Measurements from ENCODE around the gene COMMD4.
A peak's percentile ranks its signal among the peaks of the same experiment; 100 is the strongest.

Gene COMMD4

DNA sequence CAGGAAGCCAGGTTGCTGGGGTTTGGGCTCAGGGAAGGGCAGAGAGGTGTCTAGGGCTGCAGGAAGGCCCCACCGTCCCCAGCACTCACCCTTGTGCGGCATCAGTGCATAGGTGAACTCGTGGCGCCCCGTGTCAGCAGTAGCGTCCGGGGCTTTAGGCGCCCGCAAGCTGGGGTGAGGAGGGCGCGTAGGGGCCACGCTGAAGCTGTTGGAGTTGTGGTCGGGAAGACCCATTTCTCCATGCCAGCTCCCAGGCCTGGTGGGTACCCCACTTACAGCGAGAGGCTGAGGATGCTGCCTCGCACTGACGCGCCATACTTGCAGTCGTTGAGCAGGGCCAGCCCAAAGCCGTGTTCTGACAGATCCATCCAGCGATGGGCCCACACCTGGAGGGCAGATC lies 20.7 kb downstream of the COMMD4 start:
- DNase-seq (ENCODE audit: low spot score): no peak

GRCh38 chr15:75357976-75358673 lies 22.3 kb downstream of the COMMD4 start:
- DNase-seq (ENCODE audit: low spot score): no peak

DNA sequence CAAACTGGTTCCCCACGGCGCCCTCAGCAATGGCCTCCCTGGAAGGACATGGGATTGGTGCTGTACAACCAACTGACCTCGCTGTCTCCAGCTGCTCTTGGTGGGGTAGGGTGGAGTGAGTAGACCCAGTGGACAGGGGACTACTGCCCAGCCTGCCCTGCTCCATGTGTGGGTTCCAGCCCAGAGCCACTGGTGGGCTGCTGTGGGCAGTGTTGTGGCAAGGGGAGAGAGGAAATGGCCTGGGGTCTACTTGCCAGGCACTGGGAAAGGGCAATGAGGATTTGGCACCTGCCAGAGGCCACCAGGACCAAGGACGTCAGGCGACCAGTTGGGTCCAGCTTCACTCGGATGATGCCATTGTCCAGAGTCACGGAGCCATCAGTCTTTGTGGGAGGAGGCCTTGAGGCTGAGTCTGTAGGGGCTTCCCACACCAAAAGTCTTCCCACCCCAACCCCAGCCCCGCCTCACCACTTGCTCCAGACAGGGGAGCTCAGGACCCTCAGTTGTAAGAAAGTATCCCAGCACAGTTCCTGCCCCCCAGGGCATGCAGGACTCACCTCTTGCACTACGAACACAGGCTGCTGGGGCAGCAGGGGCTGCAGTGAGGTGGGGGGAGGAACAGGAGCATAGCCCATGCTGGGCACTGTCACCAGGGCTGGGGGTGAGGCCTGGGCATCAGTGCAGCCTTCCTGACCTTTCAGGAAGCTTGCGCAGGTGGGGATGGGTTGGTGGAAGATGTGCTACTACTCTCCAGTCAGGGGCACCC lies 23.1 kb downstream of the COMMD4 start:
- DNase-seq (ENCODE audit: low spot score): no peak

GRCh38 chr15:75359537-75360250 lies 23.8 kb downstream of the COMMD4 start:
- no peak for DNase-seq (ENCODE audit: low spot score)

DNA sequence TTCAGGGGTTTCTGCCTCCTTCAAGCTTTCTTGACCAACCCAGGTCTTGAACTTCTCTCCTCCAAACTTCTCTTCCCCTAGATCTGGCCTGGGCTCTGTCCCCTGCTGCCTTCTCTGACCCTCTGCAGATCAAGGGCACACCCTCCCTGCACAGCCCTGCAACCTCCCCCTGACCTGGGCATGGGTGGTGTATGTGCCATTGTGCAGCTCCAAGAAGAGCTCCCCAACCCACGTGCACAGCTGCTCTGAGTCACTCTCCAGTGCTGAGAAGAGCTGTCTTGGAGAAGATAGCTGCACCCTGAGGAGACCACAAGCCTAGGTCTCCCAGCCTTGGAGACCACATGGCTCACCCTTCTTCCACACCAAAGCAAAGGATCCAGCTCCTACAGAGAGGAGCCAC lies 24.5 kb downstream of the COMMD4 start:
- no peak for DNase-seq (ENCODE audit: low spot score)

- no peak for DNase-seq (ENCODE audit: low spot score)
Observed at GRCh38 chr15:75360856-75361255, 25.0 kb downstream of the COMMD4 start.

DNA sequence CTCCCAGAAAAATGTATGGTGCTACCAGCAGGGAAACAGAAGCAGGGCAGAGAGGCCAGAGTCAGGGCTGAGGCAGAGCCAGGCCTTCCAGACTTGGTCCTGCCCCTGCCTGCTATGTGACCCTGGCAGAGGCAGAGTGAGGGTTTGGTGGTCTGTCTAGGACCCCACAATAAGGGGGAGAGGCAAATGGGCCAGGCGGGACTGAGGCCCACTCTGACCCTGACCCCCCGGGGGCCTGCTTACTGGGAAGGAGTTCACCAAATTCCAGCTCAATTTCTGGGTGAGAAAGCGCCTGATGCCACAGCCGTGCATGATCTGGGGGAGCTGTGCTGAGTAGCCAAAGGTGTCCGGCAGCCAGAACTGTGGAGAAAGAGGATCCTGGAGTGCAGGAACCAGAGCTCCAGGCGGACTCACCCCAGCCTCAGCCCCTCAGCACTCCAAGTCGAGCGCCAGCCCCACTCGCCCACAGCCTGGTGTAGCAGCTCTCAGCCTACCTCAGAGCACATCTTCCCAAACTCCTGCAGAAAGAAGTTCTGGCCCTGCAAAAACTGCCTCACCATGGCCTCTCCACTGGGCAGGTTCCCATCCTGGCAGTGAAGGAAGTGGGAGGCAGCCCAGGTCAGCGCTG lies 25.6 kb downstream of the COMMD4 start:
- no peak for DNase-seq (ENCODE audit: low spot score)

DNA sequence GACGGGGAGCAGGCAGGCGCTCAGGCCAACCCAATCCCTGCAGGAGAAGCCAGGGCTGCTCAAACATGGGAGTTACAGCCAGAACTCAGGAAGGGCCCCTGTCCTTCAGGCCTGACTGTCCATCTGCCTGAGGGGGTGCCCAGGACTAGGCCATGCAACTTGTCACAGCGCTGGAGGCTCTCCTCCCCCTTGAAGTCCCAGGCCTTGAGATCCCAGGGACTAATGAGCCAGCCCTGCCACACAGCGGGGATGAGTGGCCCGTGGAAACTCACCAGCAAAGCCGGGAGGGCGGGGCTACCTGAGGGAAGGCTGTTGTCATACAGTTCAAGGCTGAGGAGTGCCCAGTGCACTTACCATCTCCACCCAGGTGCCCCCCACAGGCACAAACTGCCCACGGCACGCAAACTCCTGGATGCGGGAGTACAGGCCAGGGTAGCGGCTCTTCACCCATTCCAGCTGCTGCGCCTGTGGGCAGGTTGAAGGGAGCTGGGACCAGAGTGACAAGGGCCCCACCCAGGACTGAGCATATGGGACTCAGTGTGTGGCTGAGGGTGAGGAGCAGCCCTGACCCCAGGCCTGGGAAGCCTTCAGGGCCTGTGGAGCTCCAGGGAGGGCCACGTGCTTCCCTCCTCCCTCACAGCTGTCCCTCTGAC lies 26.3 kb downstream of the COMMD4 start:
- DNase-seq (ENCODE audit: low spot score): no peak

DNA sequence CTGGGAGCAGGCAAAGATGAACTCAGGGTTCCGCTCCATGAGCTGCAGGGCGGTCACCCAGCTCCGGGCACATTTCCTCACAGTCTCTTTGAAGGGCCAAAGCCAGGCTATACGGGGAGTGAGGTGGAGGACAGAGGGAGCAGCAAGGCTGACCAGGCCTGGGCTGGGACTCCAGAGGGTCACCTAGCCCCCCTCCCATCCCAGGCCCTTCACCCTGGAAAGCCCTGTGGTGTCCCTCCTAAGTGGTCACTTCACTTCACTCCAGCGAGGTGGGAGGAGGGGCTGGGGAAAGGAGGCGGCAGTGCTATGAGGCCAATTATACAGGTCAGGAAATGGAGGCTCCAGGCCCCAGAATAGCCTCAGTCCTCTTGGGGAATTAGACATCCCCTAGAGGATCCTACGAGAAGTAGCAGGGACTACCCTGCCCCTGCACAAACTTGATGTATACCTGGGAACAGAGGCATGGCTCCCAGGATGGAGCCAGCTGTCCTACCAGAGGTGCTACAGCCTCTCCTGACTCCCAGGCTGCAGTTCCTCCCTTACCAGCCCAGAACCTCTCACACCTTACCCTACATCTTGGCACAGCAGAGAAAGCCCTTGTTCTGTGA lies 26.9 kb downstream of the COMMD4 start:
- no peak for DNase-seq (ENCODE audit: low spot score)

DNA sequence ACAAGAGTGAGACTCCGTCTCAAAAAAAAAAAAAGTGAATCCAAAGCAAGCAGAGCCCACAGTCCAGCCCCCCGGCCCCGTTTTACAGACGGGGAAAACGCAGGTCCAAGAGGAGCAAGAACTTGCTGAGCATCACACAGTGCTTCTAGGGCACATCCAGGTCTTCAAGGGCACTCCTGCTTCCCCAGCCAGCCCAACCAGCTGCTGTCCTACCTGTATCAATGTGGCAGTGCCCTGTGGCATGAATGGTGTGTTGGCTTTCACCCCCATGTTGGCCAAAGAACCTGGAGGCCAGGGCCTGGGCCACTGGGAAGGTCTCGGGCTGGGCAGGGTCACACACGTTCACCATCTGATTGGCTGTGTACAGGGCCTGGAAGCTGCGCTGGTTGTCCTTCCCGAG lies 27.9 kb downstream of the COMMD4 start:
- DNase-seq (ENCODE audit: low spot score): no peak

DNA sequence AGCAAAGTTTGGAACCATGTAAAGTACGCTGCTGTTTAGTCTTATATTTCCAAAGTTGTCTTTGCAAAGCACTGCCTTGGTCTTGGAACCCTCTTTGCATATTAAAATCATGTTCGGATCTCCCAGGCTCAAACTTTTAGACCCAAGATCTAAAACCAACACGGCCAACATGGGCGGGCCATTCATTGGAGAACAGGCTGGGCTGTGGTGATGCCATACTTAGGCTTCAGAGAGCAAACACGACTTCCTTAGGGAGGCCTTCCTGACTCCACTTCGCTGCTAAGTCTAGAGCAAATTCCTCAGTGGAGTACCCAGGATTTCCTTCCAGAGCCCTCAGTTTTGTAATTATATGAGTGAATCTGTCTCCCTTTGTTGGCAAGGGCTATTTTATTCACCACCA lies 29.0 kb downstream of the COMMD4 start:
- DNase-seq (ENCODE audit: low spot score): no peak

- DNase-seq (ENCODE audit: low spot score): no peak
Observed at GRCh38 chr15:75366163-75366562, 30.3 kb downstream of the COMMD4 start.

DNA sequence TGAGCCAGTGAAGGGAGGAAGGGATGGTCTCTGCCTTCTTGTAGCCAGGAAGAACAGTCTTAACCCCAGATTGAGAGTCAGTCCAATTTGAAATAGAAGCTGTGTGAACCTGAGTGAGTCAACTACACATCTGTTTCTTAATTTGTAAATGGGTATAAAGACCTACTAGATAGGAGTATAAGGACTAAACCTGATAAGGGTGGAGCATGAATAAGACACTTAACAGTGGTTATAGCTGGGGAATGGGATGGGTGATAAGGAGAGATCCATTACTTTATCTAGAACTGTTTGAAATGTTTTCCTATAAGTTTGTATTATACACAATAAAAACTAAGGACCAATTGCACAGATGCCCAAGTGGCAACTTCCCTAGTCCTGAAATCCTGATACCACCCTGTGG lies 31.1 kb downstream of the COMMD4 start:
- no peak for DNase-seq (ENCODE audit: low spot score)

- no peak for DNase-seq (ENCODE audit: low spot score)
Observed at GRCh38 chr15:75367406-75367912, 31.6 kb downstream of the COMMD4 start.

DNA sequence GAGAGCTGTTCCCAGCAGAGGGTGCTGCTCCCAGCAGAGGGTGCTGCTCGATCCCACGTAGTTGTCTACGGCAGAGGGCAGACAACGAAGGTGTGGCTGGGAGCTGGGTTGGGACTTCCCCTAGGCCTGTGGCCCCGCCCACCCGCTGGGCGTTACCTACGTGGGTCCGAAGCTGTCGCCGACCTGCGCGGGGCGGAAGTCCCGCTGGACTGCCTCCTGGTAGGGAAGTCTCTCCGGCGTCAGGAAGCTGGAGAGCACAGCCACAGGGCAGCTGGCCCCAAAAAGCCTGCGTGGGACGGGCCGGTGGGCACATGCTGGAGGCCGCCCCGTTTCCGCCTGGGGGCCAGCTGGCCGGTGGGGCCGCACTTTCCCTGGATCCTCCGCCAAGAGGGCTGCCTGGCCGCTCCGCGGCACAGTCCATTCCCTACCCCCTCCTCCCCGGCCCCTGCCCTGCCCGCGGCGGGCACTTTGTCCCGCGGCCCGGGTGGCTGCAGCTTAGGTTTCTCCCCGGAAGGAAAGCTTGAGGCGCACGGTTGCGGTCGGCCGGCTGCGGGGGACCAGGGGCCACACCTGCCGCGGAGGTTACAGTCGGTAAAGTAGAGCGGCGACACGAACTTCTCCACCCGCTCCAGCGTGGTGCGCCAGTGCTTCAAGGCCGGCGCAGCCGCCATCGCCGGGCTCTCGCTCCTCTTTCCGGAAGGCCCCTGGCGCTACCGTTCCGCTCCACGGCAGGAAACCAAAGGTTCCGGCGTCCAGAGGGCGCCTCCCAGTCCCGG lies 32.2 kb downstream of the COMMD4 start, which contains the start of gene MAN2C1:
MAN2C1 (minus strand) TSS at position 695 of the 776 bp plus-strand sequence; CDS start at position 671, 24 bp downstream.
- DNase-seq (ENCODE audit: low spot score): peak; percentile 96

DNA sequence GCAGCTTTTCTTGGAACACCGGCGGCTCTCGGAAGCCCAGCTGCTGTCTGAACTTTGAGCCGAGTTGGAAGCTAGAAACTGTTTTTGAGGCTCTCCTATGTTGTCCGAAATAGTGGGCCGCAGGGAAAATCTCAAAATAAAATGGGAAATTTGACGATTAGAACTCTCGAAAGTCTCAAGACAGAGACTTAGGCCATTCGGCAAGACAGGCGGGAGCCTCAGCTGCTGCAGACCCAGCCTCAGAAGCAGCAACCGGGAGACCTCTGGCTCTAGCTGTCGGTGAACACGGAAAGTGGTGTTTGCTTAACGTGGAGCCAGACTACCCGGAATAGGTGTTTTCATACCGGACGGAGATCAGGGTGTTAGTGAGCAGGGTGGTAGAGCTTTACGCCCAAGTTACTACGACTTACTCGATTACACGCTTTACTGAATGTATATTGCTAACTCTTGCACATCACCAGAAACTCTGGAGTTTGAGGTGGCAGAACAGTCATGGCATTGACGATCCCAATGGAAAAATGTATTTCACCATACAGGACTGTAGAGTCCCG lies 32.9 kb downstream of the COMMD4 start:
- DNase-seq (ENCODE audit: low spot score): no peak

DNA sequence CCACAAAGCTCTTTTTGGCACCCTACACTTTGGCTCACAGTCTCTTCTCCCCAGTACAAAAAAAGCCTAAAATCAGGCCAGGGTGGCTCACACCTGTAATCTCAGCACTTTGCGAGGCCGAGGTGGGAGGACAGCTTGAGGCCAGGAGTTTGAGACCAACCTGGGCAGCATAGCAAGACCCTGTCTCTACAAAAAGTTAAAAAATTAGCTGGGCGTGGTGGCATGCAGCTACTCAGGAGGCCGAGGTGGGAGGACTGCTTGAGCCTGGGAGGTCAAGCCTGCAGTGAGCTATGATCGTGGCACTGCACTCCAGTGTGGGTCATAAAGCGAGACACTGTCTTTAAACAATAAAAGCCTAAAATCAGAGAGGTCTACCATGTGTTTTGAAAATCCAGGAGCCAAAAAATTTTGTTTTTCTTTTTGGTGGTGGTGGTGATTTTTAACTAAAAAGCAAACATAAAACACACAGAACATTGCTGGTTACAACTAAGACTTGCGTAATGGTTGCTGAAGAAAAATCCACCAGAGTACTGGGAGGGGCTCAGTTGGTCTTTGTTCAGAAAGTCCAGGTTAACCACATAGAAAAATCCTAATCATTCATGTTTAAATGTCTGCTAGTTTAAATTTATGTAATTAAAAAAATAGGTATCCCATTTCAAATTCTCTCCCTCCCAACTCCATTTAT lies 34.2 kb downstream of the COMMD4 start:
- DNase-seq (ENCODE audit: low spot score): no peak

GRCh38 chr15:75371486-75371885 lies 35.6 kb downstream of the COMMD4 start:
- DNase-seq (ENCODE audit: low spot score): no peak

- no peak for DNase-seq (ENCODE audit: low spot score)
Observed at GRCh38 chr15:75371901-75372688, 36.2 kb downstream of the COMMD4 start.
